Measurements from ENCODE around the gene CUL4A.

Gene CUL4A

DNA sequence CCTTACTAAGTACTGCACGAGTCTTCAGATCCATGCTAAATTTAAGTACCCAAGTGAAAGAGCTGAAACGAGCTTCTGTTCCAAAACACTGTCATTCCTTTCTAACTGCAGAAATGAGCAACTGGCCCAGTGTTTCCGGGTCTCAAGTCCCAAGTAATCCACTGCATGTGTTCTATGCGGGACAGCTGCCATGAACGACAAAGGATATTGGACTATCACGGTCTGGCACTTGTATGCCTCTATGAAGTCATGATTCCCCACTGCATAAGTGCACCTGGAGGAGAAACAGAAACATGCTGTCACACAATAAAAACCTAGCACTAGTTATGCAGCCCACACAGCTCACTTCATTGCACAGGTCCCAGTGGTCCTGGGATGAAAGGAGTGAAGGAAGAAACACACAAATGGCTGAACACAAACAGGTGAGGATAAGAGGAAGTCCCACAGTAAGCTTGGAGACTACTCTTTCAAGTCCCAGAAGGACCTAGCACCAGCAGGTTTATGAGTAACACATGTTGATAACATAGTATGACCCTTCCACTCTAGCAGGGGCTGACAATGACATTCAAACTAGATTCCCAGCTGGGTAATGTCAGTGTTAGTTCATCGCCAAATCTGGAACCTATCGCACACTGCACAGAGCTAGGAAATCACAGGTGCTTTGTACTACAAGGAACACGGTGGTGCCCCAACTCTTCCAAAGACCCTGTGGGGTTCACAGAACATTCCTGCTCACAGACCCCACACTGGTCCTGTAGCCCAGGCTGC lies 12.3 kb upstream of the CUL4A start:
- no peak for DNase-seq (ENCODE audit: low spot score)
- no peaks in the 10 kb centered on the region for H3K9me3 ChIP-seq (ENCODE audit: severe bottlenecking)
- peaks cover 8% of the 10 kb centered on the region for H3K4me1 ChIP-seq (ENCODE audit: insufficient read depth, poor library complexity, severe bottlenecking)
- no peak overlapping the region for H3K4me3 ChIP-seq (ENCODE audit: severe bottlenecking)
- peaks cover 92% of the 10 kb centered on the region for H3K36me3 ChIP-seq (ENCODE audit: low read depth)
- no peak for TF ChIP-seq CTCF (IDR thresholded peaks at IDR 0.05; ENCODE audit: poor library complexity, severe bottlenecking)
- H3K27me3 ChIP-seq (ENCODE audit: insufficient read depth, poor library complexity, severe bottlenecking) = no peaks in the 10 kb centered on the region
- ATAC-seq (ENCODE audit: low read depth) = no peak
- no peak overlapping the region for H3K27ac ChIP-seq (ENCODE audit: poor library complexity, severe bottlenecking)

- H3K27me3 ChIP-seq (ENCODE audit: insufficient read depth, poor library complexity, severe bottlenecking) = no peaks in the 10 kb centered on the region
- H3K4me1 ChIP-seq (ENCODE audit: insufficient read depth, poor library complexity, severe bottlenecking) = peaks cover under 1% of the 10 kb centered on the region
- peaks cover 70% of the 10 kb centered on the region for H3K36me3 ChIP-seq (ENCODE audit: low read depth)
- H3K4me3 ChIP-seq (ENCODE audit: severe bottlenecking) = no peak overlapping the region
- no peak for TF ChIP-seq CTCF (IDR thresholded peaks at IDR 0.05; ENCODE audit: poor library complexity, severe bottlenecking)
- no peak; the same call in 2 of the 3 replicates for ATAC-seq (ENCODE audit: low read depth)
- H3K27ac ChIP-seq (ENCODE audit: poor library complexity, severe bottlenecking) = no peak overlapping the region
- no peak for DNase-seq (ENCODE audit: low spot score)
- no peaks in the 10 kb centered on the region for H3K9me3 ChIP-seq (ENCODE audit: severe bottlenecking)
Measured at GRCh38 chr13:113201815-113202214, 7.6 kb upstream of the CUL4A start.

GRCh38 chr13:113202912-113203311 lies 6.5 kb upstream of the CUL4A start:
- Histone ChIP-seq H3K4me3 (ENCODE audit: severe bottlenecking) (no peak overlapping the region), H3K36me3 (ENCODE audit: low read depth) (peaks cover 63% of the 10 kb centered on the region), H3K4me1 (ENCODE audit: insufficient read depth, poor library complexity, severe bottlenecking) (peaks cover 7% of the 10 kb centered on the region), H3K27ac (ENCODE audit: poor library complexity, severe bottlenecking) (no peak overlapping the region), H3K27me3 (ENCODE audit: insufficient read depth, poor library complexity, severe bottlenecking) (no peaks in the 10 kb centered on the region), H3K9me3 (ENCODE audit: severe bottlenecking) (no peaks in the 10 kb centered on the region)
- DNase-seq (ENCODE audit: low spot score) (no peak), ATAC-seq (ENCODE audit: low read depth) (no peak)
- TF ChIP-seq CTCF (IDR thresholded peaks at IDR 0.05; ENCODE audit: poor library complexity, severe bottlenecking) = no peak

- no peak overlapping the region for H3K4me3 ChIP-seq (ENCODE audit: severe bottlenecking)
- ATAC-seq (ENCODE audit: low read depth) (no peak), DNase-seq (ENCODE audit: low spot score) (no peak)
- peaks cover 7% of the 10 kb centered on the region for H3K4me1 ChIP-seq (ENCODE audit: insufficient read depth, poor library complexity, severe bottlenecking)
- H3K9me3 ChIP-seq (ENCODE audit: severe bottlenecking) = no peaks in the 10 kb centered on the region
- no peaks in the 10 kb centered on the region for H3K27me3 ChIP-seq (ENCODE audit: insufficient read depth, poor library complexity, severe bottlenecking)
- no peak for TF ChIP-seq CTCF (IDR thresholded peaks at IDR 0.05; ENCODE audit: poor library complexity, severe bottlenecking)
- H3K36me3 ChIP-seq (ENCODE audit: low read depth) = peaks cover 55% of the 10 kb centered on the region
- H3K27ac ChIP-seq (ENCODE audit: poor library complexity, severe bottlenecking) = no peak overlapping the region
Measured at GRCh38 chr13:113203507-113204377, 5.7 kb upstream of the CUL4A start.
